ENCODE data around the gene SUV39H2. TPM values are rescaled to one million over a fixed set of nuclear protein-coding genes. Genes with fewer than 3 reads are reported as not detected.

The SUV39H2 gene
- total and polyA plus RNA-seq, 4 donors: 1.8 to 7.5 (median 2.9) TPM

GRCh38 chr10:14838582-14839304 is 39.9 kb upstream of the SUV39H2 start:
- H3K4me3 ChIP-seq (ENCODE audit: low read depth in 1 of 3, low read length in 3 of 3): peak overlapping the region; percentile 95 to 98 (median 97)
- no peaks in the 10 kb centered on the region for H3K27me3 ChIP-seq (ENCODE audit: control insufficient read depth in 4 of 4, insufficient read depth in 4 of 4, low read length in 3 of 4)
- H3K9ac ChIP-seq (ENCODE audit: low read depth in 1 of 2, low read length in 2 of 2): peak overlapping the region; percentile 41 to 76
- under 1% methylated on average over 60 of the region's 60 CpGs for whole genome bisulfite sequencing
- H3K27ac ChIP-seq (ENCODE audit: low read depth in 1 of 2, low read length in 2 of 2): peak overlapping the region; percentile 85 to 88
- peaks cover 3 to 24% (median 20%) of the 10 kb centered on the region in 4 donors for H3K36me3 ChIP-seq (ENCODE audit: control insufficient read depth in 4 of 4, insufficient read depth in 3 of 4, low read depth in 1 of 4, low read length in 3 of 4)
- peaks cover 0 to 19% (median 9%) of the 10 kb centered on the region in 4 donors for H3K4me1 ChIP-seq (ENCODE audit: control insufficient read depth in 4 of 4, insufficient read depth in 4 of 4, low read length in 3 of 4)
- peak; percentile 53 for DNase-seq (ENCODE audit: low spot score)
- no peaks in the 10 kb centered on the region for H3K9me3 ChIP-seq (ENCODE audit: control insufficient read depth in 4 of 4, low read length in 3 of 4)
- TF ChIP-seq EGR1 (IDR thresholded peaks at IDR 0.05; ENCODE audit: low read depth in 2 of 2): no peak
- TF ChIP-seq ZBTB33 (IDR thresholded peaks at IDR 0.05): no peak
- TF ChIP-seq RAD21 (IDR thresholded peaks at IDR 0.05): no peak

GRCh38 chr10:14839305-14839695 is 39.4 kb upstream of the SUV39H2 start:
- peak overlapping the region in 1 of 2 donors; percentile 88 for H3K27ac ChIP-seq (ENCODE audit: low read depth in 1 of 2, low read length in 2 of 2)
- H3K9ac ChIP-seq (ENCODE audit: low read depth in 1 of 2, low read length in 2 of 2): peak overlapping the region; percentile 41 to 76
- H3K4me1 ChIP-seq (ENCODE audit: control insufficient read depth in 4 of 4, insufficient read depth in 4 of 4, low read length in 3 of 4): peaks cover 0 to 19% (median 9%) of the 10 kb centered on the region in 4 donors
- WGBS: 13% methylated on average over 14 of the region's 14 CpGs
- no peak for DNase-seq (ENCODE audit: low spot score)
- peaks cover 3 to 28% (median 24%) of the 10 kb centered on the region in 4 donors for H3K36me3 ChIP-seq (ENCODE audit: control insufficient read depth in 4 of 4, insufficient read depth in 3 of 4, low read depth in 1 of 4, low read length in 3 of 4)
- no peaks in the 10 kb centered on the region for H3K27me3 ChIP-seq (ENCODE audit: control insufficient read depth in 4 of 4, insufficient read depth in 4 of 4, low read length in 3 of 4)
- no peaks in the 10 kb centered on the region for H3K9me3 ChIP-seq (ENCODE audit: control insufficient read depth in 4 of 4, low read length in 3 of 4)
- peak overlapping the region; percentile 95 to 98 (median 97) for H3K4me3 ChIP-seq (ENCODE audit: low read depth in 1 of 3, low read length in 3 of 3)
- TF ChIP-seq ATF3 (IDR thresholded peaks at IDR 0.05): no peak
- no peak for TF ChIP-seq RXRA (IDR thresholded peaks at IDR 0.05)
- no peak for TF ChIP-seq RAD21 (IDR thresholded peaks at IDR 0.05)
- TF ChIP-seq TAF1 (conservative IDR thresholded peaks at IDR 0.05): no peak
- TF ChIP-seq GABPA (IDR thresholded peaks at IDR 0.05 in 1 of 2, conservative IDR thresholded peaks at IDR 0.05 in 1 of 2): no peak
- no peak for TF ChIP-seq JUND (IDR thresholded peaks at IDR 0.05)
- no peak for TF ChIP-seq FOXA2 (IDR thresholded peaks at IDR 0.05)
- TF ChIP-seq EGR1 (IDR thresholded peaks at IDR 0.05; ENCODE audit: low read depth in 2 of 2): no peak

- peaks cover 0 to 19% (median 9%) of the 10 kb centered on the region in 4 donors for H3K4me1 ChIP-seq (ENCODE audit: control insufficient read depth in 4 of 4, insufficient read depth in 4 of 4, low read length in 3 of 4)
- H3K9ac ChIP-seq (ENCODE audit: low read depth in 1 of 2, low read length in 2 of 2): no peak overlapping the region
- no peak overlapping the region for H3K27ac ChIP-seq (ENCODE audit: low read depth in 1 of 2, low read length in 2 of 2)
- no peak for DNase-seq (ENCODE audit: low spot score)
- H3K36me3 ChIP-seq (ENCODE audit: control insufficient read depth in 4 of 4, insufficient read depth in 3 of 4, low read depth in 1 of 4, low read length in 3 of 4): peaks cover 3 to 34% (median 24%) of the 10 kb centered on the region in 4 donors
- H3K4me3 ChIP-seq (ENCODE audit: low read depth in 1 of 3, low read length in 3 of 3): no peak overlapping the region
- no peaks in the 10 kb centered on the region for H3K27me3 ChIP-seq (ENCODE audit: control insufficient read depth in 4 of 4, insufficient read depth in 4 of 4, low read length in 3 of 4)
- no peaks in the 10 kb centered on the region for H3K9me3 ChIP-seq (ENCODE audit: control insufficient read depth in 4 of 4, low read length in 3 of 4)
- TF ChIP-seq NR2F2 (IDR thresholded peaks at IDR 0.05) (no peak), RAD21 (IDR thresholded peaks at IDR 0.05) (no peak), JUND (IDR thresholded peaks at IDR 0.05) (no peak), REST (IDR thresholded peaks at IDR 0.05) (no peak), ATF3 (IDR thresholded peaks at IDR 0.05) (no peak)
- WGBS: 91% methylated on average over 2 of the region's 2 CpGs
Observed at GRCh38 chr10:14840178-14840577, 38.5 kb upstream of the SUV39H2 start.
